H1 (cell line): ENCODE results near the gene RPTOR. TPM values are rescaled to one million over a fixed set of nuclear protein-coding genes. Genes with fewer than 3 reads are reported as not detected.

ENCODE experiments used
- ATF3 ChIP-seq: IDR thresholded peaks from 2 replicates; pipeline ENCODE4 v1.6.1; 2011; ENCODE audit warnings: low read depth, mild to moderate bottlenecking, low read length; ENCODE audit not compliant: insufficient read depth
- BCL11A ChIP-seq, 2 experiments: IDR thresholded peaks; one replicate each; pipeline ENCODE4 v1.6.1; 2011; ENCODE audit warnings: low read depth in 2 of 2, low read length in 2 of 2, mild to moderate bottlenecking in 2 of 2
- CHD7 ChIP-seq: fragments of 300-600 bp; sonication (generic); IDR thresholded peaks from 2 replicates; pipeline ENCODE4 v1.7.1; 2012; ENCODE audit warnings: low read length, moderate library complexity, mild to moderate bottlenecking, inconsistent platforms; ENCODE audit not compliant: insufficient replicate concordance
- E2F6 ChIP-seq: IDR thresholded peaks from 2 replicates; pipeline ENCODE4 v1.6.1; 2012; ENCODE audit warnings: inconsistent platforms
- EGR1 ChIP-seq: IDR thresholded peaks from 2 replicates; pipeline ENCODE4 v1.6.1; 2011; ENCODE audit warnings: low read depth, low read length, borderline replicate concordance
- RFX5 ChIP-seq: IDR thresholded peaks from 2 replicates; pipeline ENCODE4 v1.6.1; 2011; ENCODE audit warnings: low read depth, low read length, improper control_type of control experiment, borderline replicate concordance
- SP4 ChIP-seq: IDR thresholded peaks from 2 replicates; pipeline ENCODE4 v1.6.1; 2012; ENCODE audit warnings: low read length, inconsistent platforms
- TAF7 ChIP-seq: optimal IDR thresholded peaks from 2 replicates; pipeline ENCODE3; 2011; ENCODE audit warnings: low read depth, mild to moderate bottlenecking, inconsistent platforms, low read length, moderate library complexity, borderline replicate concordance
- TCF12 ChIP-seq: IDR thresholded peaks from 2 replicates; pipeline ENCODE4 v1.6.1; 2011; ENCODE audit warnings: low read depth, mild to moderate bottlenecking, low read length
- polyA plus RNA-seq, 7 experiments: library from polyadenylated mRNA; depleted of rRNA in 3 of 7; stranded (reverse) in 5 of 7; unstranded in 2 of 7; fragments of >200 nt in 5 of 7; fragments of 200-250 nt in 2 of 7; gene quantifications; 1 replicate in 5 of 7; 2 replicates in 1 of 7; 4 replicates in 1 of 7; pipeline versions ENCODE4 v1.2.1 to v1.2.3, GENCODE V29; 2011 to 2013; ENCODE audit warnings: missing spikeins in 2 of 7, mixed read lengths in 2 of 7
- total RNA-seq: library from RNA; stranded (reverse); fragmentation: NEBNext Ultra II Directional; extraction: Animal tissue kit (Norgen Biotek cat#: 25700); gene quantifications from 2 replicates; pipeline ENCODE4 v1.2.1, GENCODE V29; 2021

Gene RPTOR
- total and polyA plus RNA-seq, 2 of the 8 experiments (the other 6 are each of a cell fraction or from before 2014, with no cell fraction given), result 6.9 to 28.7 TPM

- TF ChIP-seq BCL11A (IDR thresholded peaks at IDR 0.05; ENCODE audit: low read depth in 2 of 2, low read length in 2 of 2) (no peak), SP4 (no peak), TAF7 (peak; percentile 96), ATF3 (no peak), EGR1 (no peak), E2F6 (peak; percentile 83), CHD7 (no peak), RFX5 (no peak), TCF12 (no peak)
These were observed at the start of gene RPTOR (continued) for GRCh38 chr17:80544655-80545498.
